ENCODE measurements around the gene LSG1. TPM values are rescaled to one million over a fixed set of nuclear protein-coding genes. Genes with fewer than 3 reads are reported as not detected.

Gene LSG1
- polyA plus RNA-seq, 1 donor from 2014 or later, result 35.5 TPM

- Histone ChIP-seq H4K20me1 (ENCODE audit: insufficient read depth) (no peaks in the 10 kb centered on the region), H3K27ac (ENCODE audit: low read length) (no peak overlapping the region), H3K9ac (ENCODE audit: low read length) (no peak overlapping the region), H2AFZ (ENCODE audit: low read depth, low read length) (no peak overlapping the region), H3K9me2 (ENCODE audit: insufficient read depth, low read length) (no peaks in the 10 kb centered on the region), H3K4me2 (ENCODE audit: low read length) (no peak overlapping the region), H3K4me3 (ENCODE audit: low read length) (no peak overlapping the region), H3F3A (ENCODE audit: insufficient read depth, low read length, poor library complexity, severe bottlenecking) (no peaks in the 10 kb centered on the region), H3K79me2 (replicated peaks; ENCODE audit: insufficient read depth, low read length) (no peaks in the 10 kb centered on the region), H3K27me3 (ENCODE audit: insufficient read depth, low read depth, low read length) (no peaks in the 10 kb centered on the region), H3K9me3 (ENCODE audit: low read length) (no peaks in the 10 kb centered on the region), H3K36me3 (ENCODE audit: insufficient read depth, low read length) (no peaks in the 10 kb centered on the region)
- TF ChIP-seq EZH2 (IDR thresholded peaks at IDR 0.05; ENCODE audit: borderline replicate concordance, insufficient read depth, low read length, poor library complexity, severe bottlenecking) (no peak), MXI1 (conservative IDR thresholded peaks at IDR 0.05; ENCODE audit: poor library complexity, severe bottlenecking) (no peak), TAF1 (IDR thresholded peaks at IDR 0.05; ENCODE audit: low read depth) (no peak), EP300 (conservative IDR thresholded peaks at IDR 0.05; ENCODE audit: poor library complexity, severe bottlenecking) (no peak), SMC3 (conservative IDR thresholded peaks at IDR 0.05; ENCODE audit: poor library complexity) (no peak), RAD21 (conservative IDR thresholded peaks at IDR 0.05) (no peak), REST (IDR thresholded peaks at IDR 0.05; ENCODE audit: borderline replicate concordance) (no peak), CTCF (IDR thresholded peaks at IDR 0.05; ENCODE audit: poor library complexity, severe bottlenecking) (no peak), POLR2AphosphoS5 (IDR thresholded peaks at IDR 0.05) (no peak)
These were observed 42.6 kb upstream of the LSG1 start for GRCh38 chr3:194714564-194714963.

- H3K36me3 ChIP-seq (ENCODE audit: insufficient read depth, low read length), result no peaks in the 10 kb centered on the region
- no peaks in the 10 kb centered on the region for H3K27me3 ChIP-seq (ENCODE audit: insufficient read depth, low read depth, low read length)
- H3K4me2 ChIP-seq (ENCODE audit: low read length), result no peak overlapping the region
- H2AFZ ChIP-seq (ENCODE audit: low read depth, low read length), result no peak overlapping the region
- H3K9me2 ChIP-seq (ENCODE audit: insufficient read depth, low read length), result no peaks in the 10 kb centered on the region
- H4K20me1 ChIP-seq (ENCODE audit: insufficient read depth), result no peaks in the 10 kb centered on the region
- H3K79me2 ChIP-seq (replicated peaks; ENCODE audit: insufficient read depth, low read length), result no peaks in the 10 kb centered on the region
- H3K9ac ChIP-seq (ENCODE audit: low read length), result no peak overlapping the region
- no peak overlapping the region for H3K4me3 ChIP-seq (ENCODE audit: low read length)
- TF ChIP-seq EZH2 (IDR thresholded peaks at IDR 0.05; ENCODE audit: borderline replicate concordance, insufficient read depth, low read length, poor library complexity, severe bottlenecking) (no peak), SMC3 (conservative IDR thresholded peaks at IDR 0.05; ENCODE audit: poor library complexity) (no peak), POLR2AphosphoS5 (IDR thresholded peaks at IDR 0.05) (no peak), MXI1 (conservative IDR thresholded peaks at IDR 0.05; ENCODE audit: poor library complexity, severe bottlenecking) (no peak), TAF1 (IDR thresholded peaks at IDR 0.05; ENCODE audit: low read depth) (no peak), CTCF (IDR thresholded peaks at IDR 0.05; ENCODE audit: poor library complexity, severe bottlenecking) (no peak), RAD21 (conservative IDR thresholded peaks at IDR 0.05) (no peak), REST (IDR thresholded peaks at IDR 0.05; ENCODE audit: borderline replicate concordance) (no peak), EP300 (conservative IDR thresholded peaks at IDR 0.05; ENCODE audit: poor library complexity, severe bottlenecking) (no peak)
- H3K27ac ChIP-seq (ENCODE audit: low read length), result no peak overlapping the region
- no peaks in the 10 kb centered on the region for H3K9me3 ChIP-seq (ENCODE audit: low read length)
- no peaks in the 10 kb centered on the region for H3F3A ChIP-seq (ENCODE audit: insufficient read depth, low read length, poor library complexity, severe bottlenecking)
These were observed 42.1 kb upstream of the LSG1 start for GRCh38 chr3:194714137-194714455.
